NCI-H1930 (cell line): Measurements from ENCODE around the gene SPATA1.

Experiments
- DNase-seq, 2 experiments: peaks; one replicate each; lab custom pipeline; 2025; lab: John Stamatoyannopoulos, UW

SPATA1 gene

DNA sequence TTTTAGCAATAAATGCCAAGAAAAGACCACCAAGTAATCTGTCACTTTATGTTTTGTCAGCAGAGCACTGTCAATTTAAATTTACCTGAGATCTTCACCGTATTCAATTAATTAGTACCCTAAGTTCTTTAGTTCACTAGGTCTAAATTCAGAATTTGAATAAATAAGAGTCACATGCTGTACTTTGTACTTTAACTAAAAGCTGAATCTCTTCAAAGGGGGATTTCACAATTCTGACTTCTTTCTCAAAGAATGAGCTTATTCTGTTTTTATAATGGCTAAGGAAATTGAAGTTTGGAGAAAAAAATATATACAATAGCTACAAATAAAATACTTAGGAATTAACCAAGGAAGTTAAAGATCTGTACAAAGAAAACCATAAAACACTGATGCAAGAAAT is 2.3 kb downstream of the SPATA1 start:
- no peak for DNase-seq

DNA sequence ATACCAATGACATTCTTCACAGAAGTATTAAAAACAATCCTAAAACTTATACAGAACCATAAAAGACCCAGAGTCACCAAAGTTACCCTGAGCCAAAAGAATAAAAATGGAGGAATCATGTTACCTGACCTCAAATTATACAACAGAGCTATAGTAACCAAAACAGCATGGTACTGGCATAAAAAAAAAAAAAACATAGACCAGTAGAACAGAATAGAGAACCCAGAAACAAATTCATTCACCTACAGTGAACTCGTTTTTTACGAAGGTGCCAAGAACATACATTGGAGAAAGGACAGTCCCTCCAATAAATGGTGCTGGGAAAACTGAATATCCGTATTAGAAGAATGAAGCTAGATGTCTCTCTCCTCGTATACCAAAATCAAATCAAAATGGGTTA is 2.8 kb downstream of the SPATA1 start:
- no peak for DNase-seq

DNA sequence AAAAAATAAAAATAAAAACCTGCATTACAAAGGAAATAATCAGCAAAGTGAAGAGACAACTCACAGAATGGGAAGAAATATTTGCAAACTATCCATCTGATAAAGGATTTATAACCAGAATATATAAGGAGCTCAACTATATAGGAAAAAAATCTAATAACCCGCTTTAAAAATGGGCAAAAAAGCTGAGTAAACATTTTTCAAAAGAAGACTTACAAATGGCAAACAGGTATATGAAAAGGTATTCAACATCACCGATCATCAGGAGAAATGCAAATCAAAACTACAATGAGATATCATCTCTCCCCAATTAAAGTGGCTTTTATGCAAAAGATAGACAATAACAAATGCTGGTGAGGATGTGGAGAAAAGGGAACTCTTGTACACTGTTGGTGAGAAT is 4.0 kb downstream of the SPATA1 start:
- DNase-seq = no peak

DNA sequence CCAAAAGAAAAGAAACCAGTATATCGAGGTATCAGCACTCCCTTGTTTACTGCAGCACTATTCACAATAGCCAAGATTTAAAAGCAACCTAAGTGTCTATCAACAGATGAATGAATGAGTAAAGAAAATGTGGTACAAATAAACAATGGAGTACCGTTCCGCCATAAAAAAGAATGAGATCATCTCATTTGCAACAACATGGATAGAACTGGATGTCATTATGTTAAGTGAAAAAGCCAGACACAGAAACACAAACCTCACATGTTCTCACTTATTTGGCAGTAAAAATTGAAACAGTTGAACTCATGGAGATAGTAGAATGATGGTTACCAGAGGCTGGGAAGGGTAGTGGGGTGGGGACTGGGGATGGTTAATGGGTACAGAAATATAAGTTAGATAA is 4.5 kb downstream of the SPATA1 start:
- DNase-seq = no peak

DNA sequence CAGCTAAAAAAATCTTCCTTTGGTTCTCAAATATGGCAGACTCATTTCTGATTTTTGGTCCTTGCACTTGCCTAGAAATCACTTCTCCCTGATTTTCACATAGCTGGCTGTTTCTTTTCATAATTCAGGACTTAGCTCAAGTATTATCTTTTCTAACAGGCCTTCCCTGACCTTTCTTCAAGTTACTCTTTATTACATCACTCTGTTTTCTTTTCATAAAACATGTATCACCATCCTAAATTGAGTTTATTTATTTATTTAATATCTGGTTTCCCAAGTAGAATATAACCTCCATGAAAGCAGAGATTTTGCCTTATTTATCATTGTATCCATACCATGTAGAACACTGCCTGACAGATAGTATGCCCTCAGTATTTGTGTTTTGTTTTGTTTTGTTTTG is 18.4 kb downstream of the SPATA1 start:
- DNase-seq = no peak

DNA sequence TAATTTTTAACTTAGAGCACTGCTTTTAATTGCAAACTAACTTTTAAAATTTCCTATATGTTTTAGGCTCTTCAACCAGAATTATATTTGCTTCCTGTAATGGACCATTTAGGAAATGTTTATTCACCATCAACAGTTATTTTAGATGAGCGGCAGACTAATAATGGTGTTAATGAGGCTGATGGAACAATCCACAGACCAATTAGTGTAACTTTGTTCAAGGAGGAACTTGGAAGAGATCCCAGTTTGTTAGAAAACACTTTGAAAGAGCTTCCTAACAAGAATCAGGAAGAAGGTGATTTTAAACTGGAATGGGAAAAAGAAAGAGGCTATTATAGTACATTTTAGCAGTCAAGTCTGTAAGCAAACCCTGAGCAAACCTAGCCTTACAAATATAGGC is 19.6 kb downstream of the SPATA1 start:
- peak; percentile 10 to 15 for DNase-seq

DNA sequence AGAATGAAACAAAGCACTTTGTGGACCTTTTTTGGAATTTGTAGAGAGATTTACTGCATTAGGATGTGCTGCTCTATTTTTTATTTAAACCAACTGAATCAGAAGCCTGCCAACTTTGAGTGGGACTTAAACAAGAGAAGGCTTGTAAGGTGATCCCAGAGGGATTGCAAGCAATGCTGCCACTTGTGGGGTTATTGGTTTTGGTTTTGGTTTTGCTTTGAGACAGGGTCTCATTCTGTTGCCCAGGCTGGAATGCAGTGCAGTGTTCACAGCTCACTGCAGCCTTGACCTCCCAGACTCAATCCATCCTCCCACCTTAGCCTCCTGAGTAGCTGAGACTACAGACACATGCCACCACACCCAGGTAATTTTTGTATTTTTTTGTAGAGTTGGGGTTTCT is 32.4 kb downstream of the SPATA1 start:
- no peak for DNase-seq

DNA sequence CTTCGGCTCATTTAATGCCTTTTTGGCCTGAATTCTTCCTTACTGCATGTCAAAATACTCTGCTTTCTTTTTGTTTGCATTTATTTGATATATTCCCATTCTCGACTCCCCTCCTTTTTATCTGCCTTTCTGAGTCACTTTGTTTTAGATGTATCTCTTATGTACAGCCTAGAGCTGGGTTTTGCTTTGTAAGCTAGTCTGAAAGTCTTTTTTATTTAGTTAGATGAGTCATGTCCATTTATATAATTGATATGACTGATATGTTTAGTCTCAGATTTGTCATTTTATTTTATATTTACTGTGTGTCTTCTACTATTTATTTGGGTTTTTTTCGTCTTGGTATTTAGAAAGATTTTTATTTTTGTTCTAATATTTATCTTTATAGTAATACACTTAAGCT is 33.8 kb downstream of the SPATA1 start:
- DNase-seq = no peak

DNA sequence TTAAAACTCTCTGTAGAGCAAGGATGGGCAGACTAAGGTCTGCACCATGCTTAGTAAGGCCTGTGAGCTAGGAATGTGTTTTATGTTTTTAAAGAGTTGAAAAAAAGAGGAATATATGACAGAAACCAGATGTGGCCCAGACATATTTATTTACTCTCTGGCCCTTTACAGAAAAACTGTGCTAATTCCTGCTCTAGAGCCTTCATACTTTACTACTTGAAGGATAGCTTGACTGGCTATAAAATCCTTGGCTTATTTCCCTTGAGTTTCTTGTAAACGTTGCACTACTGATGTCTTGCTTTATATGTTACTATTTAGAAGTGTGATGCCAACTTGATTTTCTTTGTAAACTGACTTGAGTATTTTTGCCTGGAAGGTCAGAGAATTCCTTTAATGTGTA is 34.6 kb downstream of the SPATA1 start:
- DNase-seq = no peak

DNA sequence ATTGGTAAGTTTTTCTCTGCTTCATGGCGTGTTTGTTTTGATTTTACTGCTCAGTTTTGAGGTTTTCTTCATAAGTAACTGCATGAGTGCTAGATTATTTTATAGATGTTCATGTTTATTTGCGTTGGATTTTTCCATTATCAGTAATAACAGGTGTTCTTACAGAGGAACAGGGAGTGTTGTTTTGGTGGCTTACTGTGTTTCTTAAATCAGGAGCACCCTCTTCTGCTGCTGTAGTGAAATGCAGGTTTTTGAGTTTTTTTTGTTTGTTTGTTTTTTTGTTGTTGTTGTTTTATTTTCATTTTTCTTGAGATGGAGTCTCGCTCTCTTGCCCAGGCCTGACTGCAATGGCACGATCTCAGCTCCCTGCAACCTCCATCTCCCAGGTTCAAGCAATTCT is 35.5 kb downstream of the SPATA1 start:
- no peak for DNase-seq

DNA sequence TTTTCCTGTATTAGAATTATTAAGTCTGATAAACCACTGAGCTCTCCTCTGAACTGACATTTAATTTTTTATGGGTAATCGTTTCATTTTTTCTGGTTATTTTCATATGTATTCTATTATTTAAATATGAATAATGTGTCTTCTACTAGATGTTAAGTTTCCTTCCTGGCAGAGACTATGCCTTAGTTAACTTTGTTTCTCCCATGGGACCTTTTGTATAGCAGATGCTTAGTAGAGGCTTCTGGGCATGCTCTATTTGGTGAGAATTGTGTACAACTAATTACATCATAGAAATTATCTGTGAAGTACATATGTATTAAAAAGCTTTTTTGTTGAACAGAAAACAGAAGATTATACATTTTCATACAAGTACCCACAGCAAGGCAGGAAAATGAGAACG is 44.6 kb downstream of the SPATA1 start:
- peak in 1 of 2 experiments; percentile 11 for DNase-seq

DNA sequence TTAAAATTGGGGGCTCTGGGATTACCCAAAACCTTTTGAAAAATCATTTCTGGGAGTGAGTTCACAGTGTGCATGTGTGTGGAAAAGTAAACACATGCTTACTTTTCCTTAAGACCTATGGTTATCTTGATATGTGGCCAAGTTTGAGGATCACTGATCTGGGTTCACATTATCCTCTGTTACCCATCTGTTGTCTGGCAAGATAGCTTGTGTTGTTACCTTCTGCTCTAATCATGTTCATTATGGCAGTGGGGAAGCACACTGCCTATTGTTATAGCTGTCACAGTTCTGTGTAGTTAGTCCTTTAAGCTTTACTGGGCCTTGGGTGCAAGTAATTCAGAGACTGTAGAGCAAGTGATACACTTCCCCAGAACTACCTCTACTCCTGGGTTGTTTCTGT is 63.0 kb downstream of the SPATA1 start:
- DNase-seq = no peak

DNA sequence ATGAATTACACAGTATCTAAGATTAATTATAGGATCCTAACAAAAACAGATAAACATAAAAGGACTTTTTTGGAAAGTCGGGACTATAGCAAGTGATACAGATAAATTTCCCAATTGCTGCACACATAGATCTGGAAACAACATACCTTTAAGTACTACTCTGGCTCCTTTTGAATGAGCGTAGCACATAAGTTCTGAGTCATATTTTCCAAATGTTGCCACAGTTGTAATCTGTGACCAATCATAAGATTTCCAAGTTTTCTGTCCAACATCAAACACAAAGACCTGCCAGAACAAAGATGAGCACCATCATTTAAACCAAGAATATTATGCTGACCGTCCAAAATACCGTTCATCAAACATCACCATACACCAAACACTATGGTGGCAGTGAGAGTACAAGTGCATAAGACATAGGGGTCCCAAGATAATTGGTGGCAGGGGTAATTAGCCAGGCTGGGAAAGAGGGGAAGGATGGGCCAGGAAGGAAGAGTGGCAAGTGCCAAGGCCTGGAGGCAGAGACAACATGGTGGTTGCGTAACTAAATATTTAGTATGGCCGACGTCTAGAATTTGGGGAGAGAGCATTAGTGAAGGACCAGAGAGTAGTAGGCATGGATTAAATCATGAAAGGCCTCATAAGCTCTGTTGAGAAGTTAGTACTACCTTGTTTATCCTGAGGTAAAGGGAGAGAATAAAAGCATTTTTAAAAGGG is 64.4 kb downstream of the SPATA1 start:
- DNase-seq = no peak

DNA sequence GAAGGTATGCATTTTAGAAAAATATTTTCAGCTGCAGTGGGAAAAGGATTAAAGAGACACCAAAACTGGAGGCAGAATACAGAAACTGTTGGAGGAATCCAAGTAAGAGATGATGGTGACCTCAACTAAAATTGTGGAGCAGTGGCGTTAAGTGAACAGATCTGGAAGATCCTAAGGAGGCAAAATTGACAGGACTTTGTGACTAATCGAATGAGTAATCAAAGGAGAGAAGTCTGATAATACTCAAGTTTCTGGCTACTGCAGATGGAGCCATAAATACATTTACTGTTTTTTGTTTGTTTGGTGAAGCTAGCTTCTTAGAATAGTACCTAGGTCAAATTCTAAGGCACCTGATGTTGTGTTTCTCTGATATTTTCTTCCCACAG is 65.0 kb downstream of the SPATA1 start:
- DNase-seq = no peak

DNA sequence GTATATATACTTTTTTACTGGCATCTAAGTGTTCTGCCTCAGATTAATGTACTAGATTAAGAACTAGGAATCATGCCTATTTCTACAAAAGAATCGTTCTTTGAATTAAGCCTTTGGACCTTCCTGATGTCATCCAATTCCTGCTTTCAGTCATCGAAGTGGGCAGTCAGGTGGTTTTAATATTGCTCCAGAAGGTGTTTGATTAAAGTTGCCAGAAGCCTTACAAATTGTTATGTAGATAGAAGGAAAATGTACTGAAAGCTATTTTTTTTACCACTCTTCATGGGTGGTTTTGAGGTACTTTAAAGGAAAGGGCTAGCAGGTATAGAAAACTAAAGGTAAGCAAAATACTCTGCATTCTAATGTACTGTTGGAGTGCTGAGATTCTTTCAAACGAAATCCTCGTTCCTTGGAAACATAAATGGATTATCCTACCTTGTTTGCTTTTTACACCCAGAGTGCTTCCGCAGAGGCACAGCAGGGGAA is 67.3 kb downstream of the SPATA1 start:
- DNase-seq = no peak

DNA sequence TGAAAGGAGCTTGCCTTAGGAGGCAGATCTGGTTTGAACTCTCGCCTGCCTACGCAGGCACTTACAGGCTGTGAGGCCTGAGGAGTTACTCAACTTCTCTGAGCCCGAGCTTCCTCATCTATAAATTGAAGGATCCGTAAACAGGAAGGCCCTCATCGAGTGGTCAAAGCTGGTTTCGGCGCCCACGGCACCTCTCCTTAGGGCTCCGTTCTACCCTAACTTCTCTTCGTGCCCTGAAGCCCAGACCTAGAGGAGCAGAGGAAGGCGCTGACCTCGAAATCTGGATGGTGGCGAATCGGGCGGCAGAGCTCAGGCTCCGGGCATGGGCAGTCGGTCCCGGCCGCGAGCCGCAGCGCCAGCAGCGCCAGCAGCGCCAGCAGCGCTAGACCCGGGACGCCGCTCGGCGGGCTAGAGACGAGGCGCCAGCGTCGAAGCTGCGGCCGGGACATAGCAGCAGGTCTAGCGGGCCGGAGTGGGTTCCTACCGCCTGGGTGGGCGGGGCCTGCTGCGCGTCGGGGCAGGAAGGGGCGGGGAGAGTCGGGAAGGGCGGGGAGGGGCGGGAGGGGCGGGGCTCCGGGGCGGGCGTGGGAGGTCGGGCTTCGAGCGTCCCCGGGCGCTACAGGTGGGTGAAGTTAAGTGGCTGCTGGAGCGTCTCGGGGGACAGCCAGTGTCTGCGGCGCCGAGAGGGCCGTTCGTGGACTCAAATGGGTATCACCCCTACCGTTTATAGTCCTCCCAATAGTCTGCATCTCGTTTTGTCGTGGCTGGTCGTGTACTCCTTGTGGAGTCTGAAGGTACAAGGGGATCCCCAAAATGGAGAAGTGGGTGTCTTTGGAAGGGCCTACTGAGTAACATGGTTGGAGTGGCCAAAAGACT is 68.0 kb downstream of the SPATA1 start, which contains the start of gene CTBS:
Gene CTBS (minus strand): TSS at position 474 of the 876 bp plus-strand sequence. CDS start 25 bp downstream, at position 449.
- peak; percentile 78 to 82 for DNase-seq

DNA sequence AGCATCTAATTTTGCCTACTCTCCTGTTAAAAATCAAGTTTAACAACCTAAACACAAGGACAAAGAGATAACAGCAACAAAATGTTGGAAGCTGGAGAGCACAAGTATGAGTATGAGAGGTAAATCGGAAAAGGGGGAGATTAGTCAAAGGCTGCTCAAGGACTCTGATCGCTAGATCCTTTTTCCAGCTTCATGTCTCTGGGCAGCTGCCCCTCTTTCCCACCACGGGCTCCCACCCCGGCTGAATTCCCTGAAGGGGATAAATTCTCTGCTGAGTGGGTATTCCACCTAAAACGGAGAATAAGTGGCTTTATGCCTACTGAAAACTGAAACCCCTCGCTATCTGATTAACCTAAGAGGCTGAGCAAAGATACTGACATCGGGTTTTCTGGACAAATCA is 68.8 kb downstream of the SPATA1 start:
- no peak for DNase-seq

DNA sequence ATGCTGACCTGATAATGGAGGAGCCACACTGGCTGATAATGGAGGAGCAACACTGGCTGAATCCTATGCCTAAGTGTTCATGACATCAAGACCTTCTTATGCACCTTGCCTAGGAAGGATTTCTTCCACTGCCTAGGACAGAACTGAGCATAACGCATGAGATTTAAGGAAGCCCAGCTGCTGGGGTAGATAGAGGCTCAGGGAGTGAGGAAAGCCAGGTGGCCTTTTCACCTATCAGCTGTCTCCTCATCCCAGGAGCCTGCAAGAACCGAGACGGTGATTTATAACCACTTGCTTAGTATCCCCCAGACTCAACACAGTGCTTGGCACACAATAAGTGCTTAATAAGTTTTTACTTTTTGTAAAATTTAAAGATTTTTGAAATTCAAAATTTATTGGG is 75.5 kb downstream of the SPATA1 start:
- DNase-seq = no peak

DNA sequence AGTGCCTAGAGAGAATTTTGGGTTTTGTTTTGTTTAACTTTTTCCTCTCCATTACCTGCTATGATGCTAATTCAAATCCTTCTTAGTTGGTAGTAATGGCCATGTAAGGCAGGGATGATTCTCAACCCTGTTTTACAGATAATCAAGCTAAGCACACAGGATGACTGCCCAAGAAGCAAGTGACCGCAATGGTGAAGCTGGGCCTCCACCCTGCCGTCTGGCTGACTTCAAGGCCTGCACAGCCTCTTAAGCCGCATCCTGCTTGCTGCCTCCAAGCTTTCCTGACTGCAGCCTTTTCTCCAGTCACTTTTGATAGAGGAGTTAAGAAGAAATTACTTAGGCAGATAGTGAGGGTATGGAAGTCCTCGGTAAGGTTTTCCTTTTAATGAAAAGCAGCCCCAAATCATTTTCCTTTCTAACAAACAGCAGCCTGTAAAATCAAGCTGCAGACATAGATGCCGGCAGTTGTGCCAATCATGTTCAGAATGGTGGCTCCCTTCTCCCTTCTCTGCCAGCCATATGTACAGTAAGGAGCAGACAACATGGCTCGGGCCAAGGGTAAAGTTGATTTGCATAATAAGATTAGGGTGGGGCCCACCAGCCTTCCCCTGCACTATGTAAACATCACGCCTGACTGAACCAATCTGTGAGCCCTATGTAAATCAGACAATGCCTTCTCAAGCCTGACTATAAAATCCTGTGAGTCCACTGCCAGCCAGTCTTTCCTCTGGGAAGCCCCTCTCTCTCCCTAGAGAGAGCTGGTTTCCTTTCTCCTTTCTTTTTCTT is 76.8 kb downstream of the SPATA1 start:
- no peak for DNase-seq

DNA sequence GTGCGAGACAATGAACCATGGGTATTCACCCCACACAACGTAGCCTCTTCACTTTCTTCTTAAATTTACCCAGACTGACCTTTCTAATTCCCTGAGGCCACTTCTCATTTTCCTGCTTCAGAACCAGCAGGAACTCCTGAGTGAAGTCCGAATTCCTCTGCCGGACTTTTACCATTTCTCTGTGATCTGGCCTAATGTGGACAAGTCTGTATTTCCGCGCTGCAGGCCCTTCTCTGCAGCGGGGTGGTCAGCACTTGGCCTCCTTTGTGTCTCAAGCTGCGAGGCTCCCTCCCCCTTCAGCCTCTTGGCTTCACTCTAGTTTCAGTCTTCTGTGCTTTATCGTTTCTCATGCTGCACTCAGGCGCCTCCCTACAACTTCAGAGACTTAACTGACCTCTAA is 77.5 kb downstream of the SPATA1 start:
- DNase-seq = no peak

DNA sequence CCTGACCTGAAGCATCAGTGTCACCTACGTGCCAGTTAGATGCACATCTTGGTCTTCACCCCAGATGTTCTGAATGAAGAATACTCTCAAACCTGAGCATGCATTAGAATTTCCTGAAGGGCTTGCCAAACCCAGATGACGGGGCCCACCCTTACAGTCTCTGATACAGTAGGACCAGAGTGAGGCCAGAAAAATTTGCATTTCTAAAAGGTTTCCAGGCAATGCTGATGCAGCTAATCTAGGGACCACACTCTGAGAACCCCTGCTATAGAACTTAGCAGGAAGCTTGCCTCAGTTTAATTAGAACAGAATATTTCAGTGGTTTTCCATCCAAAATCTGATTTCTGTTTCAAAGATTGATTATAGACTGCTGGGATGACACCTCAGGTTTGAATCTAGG is 77.9 kb downstream of the SPATA1 start:
- DNase-seq = no peak

DNA sequence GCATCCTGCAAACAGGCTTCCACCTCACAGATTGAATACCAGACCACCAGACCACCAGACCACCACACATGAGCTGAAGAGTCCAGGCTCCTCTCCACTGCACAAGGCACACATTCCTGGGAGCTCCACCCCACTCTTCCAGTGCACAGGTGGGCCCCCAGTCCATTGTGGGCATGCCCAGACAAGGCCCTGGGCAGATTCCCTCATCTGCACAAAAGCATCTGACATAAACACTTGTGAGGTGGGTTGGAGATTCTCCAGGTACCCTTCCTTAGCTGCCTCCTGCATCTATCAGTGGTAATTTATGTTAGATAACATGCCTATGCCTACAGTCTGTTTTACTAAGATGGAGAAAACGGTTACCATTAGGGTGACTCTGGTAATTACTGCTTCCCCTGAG is 79.6 kb downstream of the SPATA1 start:
- no peak for DNase-seq

DNA sequence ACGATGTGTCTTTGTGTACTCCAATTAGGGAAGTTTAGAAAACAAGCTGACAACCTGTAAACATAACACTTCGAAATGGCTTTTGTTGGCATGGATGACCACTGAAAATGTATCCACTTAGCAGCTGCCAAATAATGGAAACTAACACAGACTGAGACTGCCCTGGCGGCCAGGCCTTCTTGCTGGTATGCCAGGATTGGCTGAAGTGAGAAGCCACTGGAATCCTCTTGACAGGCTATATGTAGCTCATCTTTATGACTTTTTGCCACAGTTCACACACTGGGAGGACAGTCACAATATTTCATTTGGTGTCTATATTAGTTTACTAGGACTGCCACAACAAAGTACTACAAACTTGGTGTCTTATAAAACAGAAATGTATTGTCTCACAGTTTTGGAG is 80.9 kb downstream of the SPATA1 start:
- no peak for DNase-seq
